NCI-H1417 (cell line): ENCODE measurements around the gene TAF4B.
"Not testable (repeated sequence)": the region's sequence is repeated elsewhere in the genome, so short reads cannot be mapped to it uniquely, and the experiment has no call there.

Source experiments
- DNase-seq, 3 experiments: peaks; one replicate each; lab custom pipeline; 2025; lab: John Stamatoyannopoulos, UW

The TAF4B gene

GRCh38 chr18:26422472-26423162, 196.4 kb downstream of the TAF4B start:
- DNase-seq, result no peak

GRCh38 chr18:26424428-26425147, 198.3 kb downstream of the TAF4B start:
- no peak for DNase-seq

GRCh38 chr18:26425148-26425531, 198.9 kb downstream of the TAF4B start:
- DNase-seq, result peak in 1 of 3 experiments; percentile 13

- peak in 2 of 3 experiments; percentile 22 to 41 for DNase-seq
Observed at GRCh38 chr18:26429535-26430226, 203.4 kb downstream of the TAF4B start.

GRCh38 chr18:26432651-26433424, 206.6 kb downstream of the TAF4B start:
- no peak for DNase-seq

GRCh38 chr18:26434887-26435286, 208.6 kb downstream of the TAF4B start:
- no peak for DNase-seq

GRCh38 chr18:26435415-26436095, 209.3 kb downstream of the TAF4B start:
- no peak for DNase-seq

GRCh38 chr18:26436176-26437051, 210.2 kb downstream of the TAF4B start:
- no peak for DNase-seq

- not testable (repeated sequence) for DNase-seq
Observed at GRCh38 chr18:26437634-26438033, 211.4 kb downstream of the TAF4B start.

GRCh38 chr18:26438980-26439379, 212.7 kb downstream of the TAF4B start:
- DNase-seq, result no peak

- DNase-seq, result no peak
Observed at GRCh38 chr18:26439537-26439936, 213.3 kb downstream of the TAF4B start.

- no peak for DNase-seq
Observed at GRCh38 chr18:26440644-26441043, 214.4 kb downstream of the TAF4B start.
